ENCODE measurements around the gene ESPL1. TPM values are rescaled to one million over a fixed set of nuclear protein-coding genes. Genes with fewer than 3 reads are reported as not detected.

Gene ESPL1
- total RNA-seq, 1 experiment from 2014 or later: 61.4 TPM

DNA sequence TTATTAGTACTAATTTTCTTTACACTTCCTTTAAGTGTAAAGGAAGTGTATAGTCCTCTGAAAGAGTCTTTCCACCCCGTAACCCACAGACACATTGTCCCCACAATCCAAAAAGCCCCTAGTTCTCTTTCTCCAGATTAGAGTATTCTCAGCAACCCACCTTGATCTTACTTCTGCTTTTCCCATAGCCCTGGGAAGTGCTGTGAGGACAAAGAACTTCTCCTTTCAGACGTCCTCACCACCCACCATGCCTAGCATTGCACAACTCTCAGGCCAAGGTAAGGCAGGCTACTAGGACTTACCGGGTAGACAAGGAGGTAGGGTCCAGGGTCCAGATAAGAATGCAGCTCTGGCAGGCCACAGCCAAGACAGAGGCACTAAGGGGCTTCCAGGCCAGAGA lies 45.9 kb downstream of the ESPL1 start:
- no peak overlapping the region for H3K4me3 Mint-ChIP-seq

DNA sequence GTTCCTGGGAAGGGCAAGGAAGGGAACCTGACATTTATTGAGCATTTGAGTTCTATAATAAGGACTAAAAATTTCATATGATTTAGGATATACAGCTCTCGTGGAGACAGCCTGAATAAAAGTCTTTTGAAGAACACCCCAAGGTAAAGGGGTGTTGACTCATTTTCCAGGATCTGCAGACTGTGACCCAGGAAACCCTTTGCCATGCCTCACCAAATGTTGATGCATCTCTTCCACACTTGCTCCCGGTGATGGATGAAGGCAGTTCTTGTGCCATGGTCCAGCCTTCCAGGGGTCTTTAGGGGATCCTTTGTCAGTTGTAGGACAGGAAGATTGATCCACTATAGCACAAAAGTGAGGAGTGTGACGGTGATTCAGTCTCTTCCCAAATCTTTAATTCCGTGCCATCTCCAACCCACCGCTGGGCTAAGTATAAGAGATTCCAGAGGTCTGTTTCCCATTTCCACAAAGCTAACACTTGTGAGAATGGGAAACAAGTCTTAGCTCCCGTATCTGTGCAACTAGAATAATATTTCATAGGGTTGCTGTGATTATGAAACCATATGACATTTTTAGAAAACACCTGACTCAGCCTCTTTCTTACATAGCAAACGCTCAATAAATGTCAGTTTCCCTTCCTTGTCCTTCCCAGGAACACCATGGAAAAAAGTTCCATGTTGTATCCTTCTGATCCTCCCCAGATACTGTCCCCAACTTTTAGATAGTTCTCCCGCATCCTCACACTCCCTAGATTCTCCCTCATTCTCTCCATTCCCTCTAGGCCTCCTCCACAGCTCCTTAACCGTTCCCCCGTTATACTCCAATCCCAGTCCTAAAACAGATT lies 52.5 kb downstream of the ESPL1 start:
- Mint-ChIP-seq H3K36me3 (peaks cover 24% of the 10 kb centered on the region), H3K9me3 (no peaks in the 10 kb centered on the region), H3K27me3 (ENCODE audit: low read depth) (peaks cover 30% of the 10 kb centered on the region), H3K4me1 (peaks cover 23% of the 10 kb centered on the region), H3K27ac (peak overlapping the region; percentile 99), H3K4me3 (peak overlapping the region; percentile 96)
- ATAC-seq (no peak), DNase-seq (ENCODE audit: low spot score) (no peak)
- CTCF ChIA-PET: interaction anchor here (0.6 to 9.5 kb wide), 98 partner anchors 9 to 418 kb away, joined by 3 to 148 read pairs (median 6); partner anchors contain the start of genes AMHR2, ATP5MC2, CSAD and ESPL1
- POLR2A ChIA-PET: interaction anchor here (0.8 to 1.7 kb wide), 10 partner anchors 21 to 180 kb away, joined by 3 to 19 read pairs (median 7); partner anchors contain the start of genes MAP3K12, MYG1, PFDN5 and PRR13
- TF ChIP-seq, protein P1, sequence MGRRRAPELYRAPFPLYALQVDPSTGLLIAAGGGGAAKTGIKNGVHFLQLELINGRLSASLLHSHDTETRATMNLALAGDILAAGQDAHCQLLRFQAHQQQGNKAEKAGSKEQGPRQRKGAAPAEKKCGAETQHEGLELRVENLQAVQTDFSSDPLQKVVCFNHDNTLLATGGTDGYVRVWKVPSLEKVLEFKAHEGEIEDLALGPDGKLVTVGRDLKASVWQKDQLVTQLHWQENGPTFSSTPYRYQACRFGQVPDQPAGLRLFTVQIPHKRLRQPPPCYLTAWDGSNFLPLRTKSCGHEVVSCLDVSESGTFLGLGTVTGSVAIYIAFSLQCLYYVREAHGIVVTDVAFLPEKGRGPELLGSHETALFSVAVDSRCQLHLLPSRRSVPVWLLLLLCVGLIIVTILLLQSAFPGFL (CRISPR knock-in tag; IDR thresholded peaks at IDR 0.05; ENCODE audit: borderline replicate concordance): no peak
- TF ChIP-seq, protein P2, sequence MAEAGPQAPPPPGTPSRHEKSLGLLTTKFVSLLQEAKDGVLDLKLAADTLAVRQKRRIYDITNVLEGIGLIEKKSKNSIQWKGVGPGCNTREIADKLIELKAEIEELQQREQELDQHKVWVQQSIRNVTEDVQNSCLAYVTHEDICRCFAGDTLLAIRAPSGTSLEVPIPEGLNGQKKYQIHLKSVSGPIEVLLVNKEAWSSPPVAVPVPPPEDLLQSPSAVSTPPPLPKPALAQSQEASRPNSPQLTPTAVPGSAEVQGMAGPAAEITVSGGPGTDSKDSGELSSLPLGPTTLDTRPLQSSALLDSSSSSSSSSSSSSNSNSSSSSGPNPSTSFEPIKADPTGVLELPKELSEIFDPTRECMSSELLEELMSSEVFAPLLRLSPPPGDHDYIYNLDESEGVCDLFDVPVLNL (CRISPR knock-in tag; IDR thresholded peaks at IDR 0.05; ENCODE audit: borderline replicate concordance, low read depth): no peak
- TF ChIP-seq, protein P3, sequence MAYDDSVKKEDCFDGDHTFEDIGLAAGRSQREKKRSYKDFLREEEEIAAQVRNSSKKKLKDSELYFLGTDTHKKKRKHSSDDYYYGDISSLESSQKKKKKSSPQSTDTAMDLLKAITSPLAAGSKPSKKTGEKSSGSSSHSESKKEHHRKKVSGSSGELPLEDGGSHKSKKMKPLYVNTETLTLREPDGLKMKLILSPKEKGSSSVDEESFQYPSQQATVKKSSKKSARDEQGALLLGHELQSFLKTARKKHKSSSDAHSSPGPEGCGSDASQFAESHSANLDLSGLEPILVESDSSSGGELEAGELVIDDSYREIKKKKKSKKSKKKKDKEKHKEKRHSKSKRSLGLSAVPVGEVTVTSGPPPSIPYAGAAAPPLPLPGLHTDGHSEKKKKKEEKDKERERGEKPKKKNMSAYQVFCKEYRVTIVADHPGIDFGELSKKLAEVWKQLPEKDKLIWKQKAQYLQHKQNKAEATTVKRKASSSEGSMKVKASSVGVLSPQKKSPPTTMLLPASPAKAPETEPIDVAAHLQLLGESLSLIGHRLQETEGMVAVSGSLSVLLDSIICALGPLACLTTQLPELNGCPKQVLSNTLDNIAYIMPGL (CRISPR knock-in tag; IDR thresholded peaks at IDR 0.05): no peak
- TF ChIP-seq RELA (CRISPR knock-in tag; IDR thresholded peaks at IDR 0.05; ENCODE audit: borderline replicate concordance): no peak
- TF ChIP-seq, protein P4, sequence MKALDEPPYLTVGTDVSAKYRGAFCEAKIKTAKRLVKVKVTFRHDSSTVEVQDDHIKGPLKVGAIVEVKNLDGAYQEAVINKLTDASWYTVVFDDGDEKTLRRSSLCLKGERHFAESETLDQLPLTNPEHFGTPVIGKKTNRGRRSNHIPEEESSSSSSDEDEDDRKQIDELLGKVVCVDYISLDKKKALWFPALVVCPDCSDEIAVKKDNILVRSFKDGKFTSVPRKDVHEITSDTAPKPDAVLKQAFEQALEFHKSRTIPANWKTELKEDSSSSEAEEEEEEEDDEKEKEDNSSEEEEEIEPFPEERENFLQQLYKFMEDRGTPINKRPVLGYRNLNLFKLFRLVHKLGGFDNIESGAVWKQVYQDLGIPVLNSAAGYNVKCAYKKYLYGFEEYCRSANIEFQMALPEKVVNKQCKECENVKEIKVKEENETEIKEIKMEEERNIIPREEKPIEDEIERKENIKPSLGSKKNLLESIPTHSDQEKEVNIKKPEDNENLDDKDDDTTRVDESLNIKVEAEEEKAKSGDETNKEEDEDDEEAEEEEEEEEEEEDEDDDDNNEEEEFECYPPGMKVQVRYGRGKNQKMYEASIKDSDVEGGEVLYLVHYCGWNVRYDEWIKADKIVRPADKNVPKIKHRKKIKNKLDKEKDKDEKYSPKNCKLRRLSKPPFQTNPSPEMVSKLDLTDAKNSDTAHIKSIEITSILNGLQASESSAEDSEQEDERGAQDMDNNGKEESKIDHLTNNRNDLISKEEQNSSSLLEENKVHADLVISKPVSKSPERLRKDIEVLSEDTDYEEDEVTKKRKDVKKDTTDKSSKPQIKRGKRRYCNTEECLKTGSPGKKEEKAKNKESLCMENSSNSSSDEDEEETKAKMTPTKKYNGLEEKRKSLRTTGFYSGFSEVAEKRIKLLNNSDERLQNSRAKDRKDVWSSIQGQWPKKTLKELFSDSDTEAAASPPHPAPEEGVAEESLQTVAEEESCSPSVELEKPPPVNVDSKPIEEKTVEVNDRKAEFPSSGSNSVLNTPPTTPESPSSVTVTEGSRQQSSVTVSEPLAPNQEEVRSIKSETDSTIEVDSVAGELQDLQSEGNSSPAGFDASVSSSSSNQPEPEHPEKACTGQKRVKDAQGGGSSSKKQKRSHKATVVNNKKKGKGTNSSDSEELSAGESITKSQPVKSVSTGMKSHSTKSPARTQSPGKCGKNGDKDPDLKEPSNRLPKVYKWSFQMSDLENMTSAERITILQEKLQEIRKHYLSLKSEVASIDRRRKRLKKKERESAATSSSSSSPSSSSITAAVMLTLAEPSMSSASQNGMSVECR (CRISPR knock-in tag; IDR thresholded peaks at IDR 0.05; ENCODE audit: borderline replicate concordance): no peak
- TF ChIP-seq NR2C2 (CRISPR knock-in tag; IDR thresholded peaks at IDR 0.05): no peak
- no peak for TF ChIP-seq ZNF263 (CRISPR knock-in tag; IDR thresholded peaks at IDR 0.05; ENCODE audit: low read depth)

More for the DNA sequence above, 45.9 kb downstream of the ESPL1 start:
- TF ChIP-seq ZNF219 (CRISPR knock-in tag; IDR thresholded peaks at IDR 0.05; ENCODE audit: borderline replicate concordance) (no peak), NFE2L1 (CRISPR knock-in tag; IDR thresholded peaks at IDR 0.05) (no peak), SP1 (CRISPR knock-in tag; conservative IDR thresholded peaks at IDR 0.05) (no peak), ZNF416 (CRISPR knock-in tag; IDR thresholded peaks at IDR 0.05) (no peak), CREM (CRISPR knock-in tag; IDR thresholded peaks at IDR 0.05) (no peak)
- TF ChIP-seq, protein P5, sequence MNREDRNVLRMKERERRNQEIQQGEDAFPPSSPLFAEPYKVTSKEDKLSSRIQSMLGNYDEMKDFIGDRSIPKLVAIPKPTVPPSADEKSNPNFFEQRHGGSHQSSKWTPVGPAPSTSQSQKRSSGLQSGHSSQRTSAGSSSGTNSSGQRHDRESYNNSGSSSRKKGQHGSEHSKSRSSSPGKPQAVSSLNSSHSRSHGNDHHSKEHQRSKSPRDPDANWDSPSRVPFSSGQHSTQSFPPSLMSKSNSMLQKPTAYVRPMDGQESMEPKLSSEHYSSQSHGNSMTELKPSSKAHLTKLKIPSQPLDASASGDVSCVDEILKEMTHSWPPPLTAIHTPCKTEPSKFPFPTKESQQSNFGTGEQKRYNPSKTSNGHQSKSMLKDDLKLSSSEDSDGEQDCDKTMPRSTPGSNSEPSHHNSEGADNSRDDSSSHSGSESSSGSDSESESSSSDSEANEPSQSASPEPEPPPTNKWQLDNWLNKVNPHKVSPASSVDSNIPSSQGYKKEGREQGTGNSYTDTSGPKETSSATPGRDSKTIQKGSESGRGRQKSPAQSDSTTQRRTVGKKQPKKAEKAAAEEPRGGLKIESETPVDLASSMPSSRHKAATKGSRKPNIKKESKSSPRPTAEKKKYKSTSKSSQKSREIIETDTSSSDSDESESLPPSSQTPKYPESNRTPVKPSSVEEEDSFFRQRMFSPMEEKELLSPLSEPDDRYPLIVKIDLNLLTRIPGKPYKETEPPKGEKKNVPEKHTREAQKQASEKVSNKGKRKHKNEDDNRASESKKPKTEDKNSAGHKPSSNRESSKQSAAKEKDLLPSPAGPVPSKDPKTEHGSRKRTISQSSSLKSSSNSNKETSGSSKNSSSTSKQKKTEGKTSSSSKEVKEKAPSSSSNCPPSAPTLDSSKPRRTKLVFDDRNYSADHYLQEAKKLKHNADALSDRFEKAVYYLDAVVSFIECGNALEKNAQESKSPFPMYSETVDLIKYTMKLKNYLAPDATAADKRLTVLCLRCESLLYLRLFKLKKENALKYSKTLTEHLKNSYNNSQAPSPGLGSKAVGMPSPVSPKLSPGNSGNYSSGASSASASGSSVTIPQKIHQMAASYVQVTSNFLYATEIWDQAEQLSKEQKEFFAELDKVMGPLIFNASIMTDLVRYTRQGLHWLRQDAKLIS (CRISPR knock-in tag; IDR thresholded peaks at IDR 0.05; ENCODE audit: borderline replicate concordance): no peak
- TF ChIP-seq, protein P6, sequence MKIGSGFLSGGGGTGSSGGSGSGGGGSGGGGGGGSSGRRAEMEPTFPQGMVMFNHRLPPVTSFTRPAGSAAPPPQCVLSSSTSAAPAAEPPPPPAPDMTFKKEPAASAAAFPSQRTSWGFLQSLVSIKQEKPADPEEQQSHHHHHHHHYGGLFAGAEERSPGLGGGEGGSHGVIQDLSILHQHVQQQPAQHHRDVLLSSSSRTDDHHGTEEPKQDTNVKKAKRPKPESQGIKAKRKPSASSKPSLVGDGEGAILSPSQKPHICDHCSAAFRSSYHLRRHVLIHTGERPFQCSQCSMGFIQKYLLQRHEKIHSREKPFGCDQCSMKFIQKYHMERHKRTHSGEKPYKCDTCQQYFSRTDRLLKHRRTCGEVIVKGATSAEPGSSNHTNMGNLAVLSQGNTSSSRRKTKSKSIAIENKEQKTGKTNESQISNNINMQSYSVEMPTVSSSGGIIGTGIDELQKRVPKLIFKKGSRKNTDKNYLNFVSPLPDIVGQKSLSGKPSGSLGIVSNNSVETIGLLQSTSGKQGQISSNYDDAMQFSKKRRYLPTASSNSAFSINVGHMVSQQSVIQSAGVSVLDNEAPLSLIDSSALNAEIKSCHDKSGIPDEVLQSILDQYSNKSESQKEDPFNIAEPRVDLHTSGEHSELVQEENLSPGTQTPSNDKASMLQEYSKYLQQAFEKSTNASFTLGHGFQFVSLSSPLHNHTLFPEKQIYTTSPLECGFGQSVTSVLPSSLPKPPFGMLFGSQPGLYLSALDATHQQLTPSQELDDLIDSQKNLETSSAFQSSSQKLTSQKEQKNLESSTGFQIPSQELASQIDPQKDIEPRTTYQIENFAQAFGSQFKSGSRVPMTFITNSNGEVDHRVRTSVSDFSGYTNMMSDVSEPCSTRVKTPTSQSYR (CRISPR knock-in tag; IDR thresholded peaks at IDR 0.05): no peak
- TF ChIP-seq, protein P7, sequence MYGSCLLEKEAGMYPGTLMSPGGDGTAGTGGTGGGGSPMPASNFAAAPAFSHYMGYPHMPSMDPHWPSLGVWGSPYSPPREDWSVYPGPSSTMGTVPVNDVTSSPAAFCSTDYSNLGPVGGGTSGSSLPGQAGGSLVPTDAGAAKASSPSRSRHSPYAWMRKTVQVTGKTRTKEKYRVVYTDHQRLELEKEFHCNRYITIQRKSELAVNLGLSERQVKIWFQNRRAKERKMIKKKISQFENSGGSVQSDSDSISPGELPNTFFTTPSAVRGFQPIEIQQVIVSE (CRISPR knock-in tag; IDR thresholded peaks at IDR 0.05; ENCODE audit: borderline replicate concordance): no peak
- DNase-seq (ENCODE audit: low spot score) (no peak), ATAC-seq (no peak)
- Mint-ChIP-seq H3K9me3 (no peaks in the 10 kb centered on the region), H3K4me1 (no peaks in the 10 kb centered on the region), H3K27me3 (ENCODE audit: low read depth) (no peaks in the 10 kb centered on the region), H3K36me3 (peaks cover 41% of the 10 kb centered on the region), H3K27ac (no peak overlapping the region)
- ChIA-PET POLR2A (no interaction called here), CTCF (interaction anchor here (0.9 kb wide), 1 partner anchor 116 kb away, joined by 4 read pairs; no protein-coding TSS in a partner anchor)

Data from WTC11 (cell line).